ENCODE results near the gene SATB2.

Gene SATB2

GRCh38 chr2:199424160-199424559 is 33.6 kb downstream of the SATB2 start:
- H3K4me3 ChIP-seq (ENCODE audit: low read depth, low read length) = no peak overlapping the region
- no peak for TF ChIP-seq CTCF (IDR thresholded peaks at IDR 0.05; ENCODE audit: low read depth, low read length)

GRCh38 chr2:199419428-199419827 is 38.3 kb downstream of the SATB2 start:
- no peak overlapping the region for H3K4me3 ChIP-seq (ENCODE audit: low read depth, low read length)

GRCh38 chr2:199414465-199414864 is 43.3 kb downstream of the SATB2 start:
- no peak for TF ChIP-seq CTCF (IDR thresholded peaks at IDR 0.05; ENCODE audit: low read depth, low read length)
- H3K4me3 ChIP-seq (ENCODE audit: low read depth, low read length) = no peak overlapping the region

More at GRCh38 chr2:199419428-199419827, 38.3 kb downstream of the SATB2 start:
- no peak for TF ChIP-seq CTCF (IDR thresholded peaks at IDR 0.05; ENCODE audit: low read depth, low read length)

GRCh38 chr2:199414001-199414400 is 43.7 kb downstream of the SATB2 start:
- no peak overlapping the region for H3K4me3 ChIP-seq (ENCODE audit: low read depth, low read length)
- TF ChIP-seq CTCF (IDR thresholded peaks at IDR 0.05; ENCODE audit: low read depth, low read length) = no peak

- no peak overlapping the region for H3K4me3 ChIP-seq (ENCODE audit: low read depth, low read length)
- no peak for TF ChIP-seq CTCF (IDR thresholded peaks at IDR 0.05; ENCODE audit: low read depth, low read length)
Observed at GRCh38 chr2:199409759-199410529, 47.8 kb downstream of the SATB2 start.

- no peak overlapping the region for H3K4me3 ChIP-seq (ENCODE audit: low read depth, low read length)
- no peak for TF ChIP-seq CTCF (IDR thresholded peaks at IDR 0.05; ENCODE audit: low read depth, low read length)
Observed at GRCh38 chr2:199407421-199407820, 50.3 kb downstream of the SATB2 start.

GRCh38 chr2:199405241-199405640 is 52.5 kb downstream of the SATB2 start:
- no peak overlapping the region for H3K4me3 ChIP-seq (ENCODE audit: low read depth, low read length)
- 0 out of 2 replicates have a peak, but pooled peaks have one; percentile 7 for TF ChIP-seq CTCF (IDR thresholded peaks at IDR 0.05; ENCODE audit: low read depth, low read length)

Measured in WI38 (cell line).